A549 (cell line): ENCODE results near the gene LCN1. TPM values are rescaled to one million over a fixed set of nuclear protein-coding genes. Genes with fewer than 3 reads are reported as not detected.
A peak's percentile ranks its signal among the peaks of the same experiment; 100 is the strongest.

Experiments
- ATAC-seq, 2 experiments: fragments of 200-7000 bp in 1 of 2; fragments of >200 bp in 1 of 2; cut with Nextera tagmentation in 1 of 2; cut with Tn5 transposase in 1 of 2; 3 replicates each; pipeline versions ENCODE4 v1.8.0 to v1.9.1; 2018 to 2020; ENCODE audit warnings: mild to moderate bottlenecking in 1 of 2, moderate library complexity in 1 of 2
- CTCF ChIA-PET: fragments of 300-600 bp; sonication (Branson Sonifier 250); formaldehyde crosslinking; extraction: SDS; loops from one replicate; lab custom pipeline; 2021; ENCODE audit warnings: antibody characterized with exemption, inconsistent platforms; lab: Yijun Ruan, JAX
- POLR2A ChIA-PET: fragments of 350-600 bp; formaldehyde crosslinking; extraction: SDS; loops from one replicate; lab custom pipeline; 2021; ENCODE audit warnings: antibody characterized with exemption, inconsistent platforms; lab: Yijun Ruan, JAX
- DNase-seq, 2 experiments: peaks; one replicate each; pipeline versions ENCODE4 v3.0.0 to v3.0.0-alpha.2; 2011 to 2016; ENCODE audit warnings: low read depth in 1 of 2, low spot score in 1 of 2
- FAIRE-seq: peaks from 2 replicates; lab custom pipeline; 2011; peaks lifted over from hg19 to GRCh38; lab: Jason Lieb, UNC
- H3K27ac ChIP-seq, 2 experiments: fragments of >200 bp; sonication (Bioruptor Twin); formaldehyde crosslinking; 3 replicates each; pipeline ENCODE4 v1.5.1; 2016 to 2017
- H3K4me1 ChIP-seq: fragments of >200 bp; sonication (Bioruptor Twin); formaldehyde crosslinking; 3 replicates; pipeline ENCODE4 v1.6.1; 2016
- H3K4me2 ChIP-seq: fragments of >200 bp; sonication (Bioruptor Twin); formaldehyde crosslinking; 3 replicates; pipeline ENCODE4 v1.6.1; 2016
- H3K4me3 ChIP-seq: fragments of >200 bp; sonication (Bioruptor Twin); formaldehyde crosslinking; 3 replicates; pipeline ENCODE4 v1.5.1; 2016
- H3K9me3 ChIP-seq: fragments of >200 bp; sonication (Bioruptor Twin); formaldehyde crosslinking; 3 replicates; pipeline ENCODE4 v1.6.1; 2016
- ATOH8 ChIP-seq: fragments of 250-450 bp; sonication (Bioruptor Pico); IDR thresholded peaks from 2 replicates; pipeline ENCODE4 v1.5.0; 2020; ENCODE audit warnings: low read depth, mild to moderate bottlenecking, moderate library complexity
- BCL3 ChIP-seq: fragments of >200 bp; sonication (Bioruptor Twin); formaldehyde crosslinking; IDR thresholded peaks from 3 replicates; pipeline ENCODE4 v1.6.1; 2016
- CEBPB ChIP-seq, 2 experiments: fragments of >200 bp in 1 of 2; sonication (Bioruptor Twin) in 1 of 2; formaldehyde crosslinking in 1 of 2; IDR thresholded peaks; 2 replicates each; pipeline ENCODE4 v1.6.1; 2012 to 2016
- CHD2 ChIP-seq: fragments of 150-350 bp; IDR thresholded peaks from 2 replicates; pipeline ENCODE4 v1.6.1; 2014; ENCODE audit warnings: low read length; ENCODE audit not compliant: partially characterized antibody
- CHD4 ChIP-seq: fragments of 200-600 bp; sonication (generic); IDR thresholded peaks from 2 replicates; pipeline ENCODE4 v1.6.1; 2016; ENCODE audit warnings: antibody characterized with exemption, mild to moderate bottlenecking, borderline replicate concordance
- E2F6 ChIP-seq: IDR thresholded peaks from 2 replicates; pipeline ENCODE4 v1.6.1; 2012; ENCODE audit warnings: low read depth, borderline replicate concordance
- HDAC2 ChIP-seq: fragments of 200-600 bp; sonication (generic); IDR thresholded peaks from 2 replicates; pipeline ENCODE4 v1.6.1; 2016
- HEYL ChIP-seq: fragments of 250-450 bp; sonication (Bioruptor Pico); IDR thresholded peaks from 2 replicates; pipeline ENCODE4 v1.8.0; 2021; ENCODE audit warnings: mild to moderate bottlenecking, moderate library complexity
- HOXA7 ChIP-seq: fragments of 250-450 bp; sonication (Bioruptor Pico); IDR thresholded peaks from 2 replicates; pipeline ENCODE4 v1.5.0; 2020; ENCODE audit warnings: mild to moderate bottlenecking, moderate library complexity
- HOXB5 ChIP-seq: fragments of 250-450 bp; sonication (Bioruptor Pico); IDR thresholded peaks from 2 replicates; pipeline ENCODE4 v1.5.0; 2020; ENCODE audit warnings: mild to moderate bottlenecking, moderate library complexity
- JUNB ChIP-seq: fragments of >200 bp; sonication (Bioruptor Twin); formaldehyde crosslinking; IDR thresholded peaks from 2 replicates; pipeline ENCODE4 v1.6.1; 2016
- KDM1A ChIP-seq: fragments of 200-600 bp; sonication (generic); IDR thresholded peaks from 2 replicates; pipeline ENCODE4 v1.6.1; 2016; ENCODE audit warnings: low read depth, mild to moderate bottlenecking
- KDM5A ChIP-seq: fragments of 200-600 bp; sonication (generic); IDR thresholded peaks from 2 replicates; pipeline ENCODE4 v1.6.1; 2016; ENCODE audit warnings: antibody characterized with exemption, mild to moderate bottlenecking
- MAX ChIP-seq: IDR thresholded peaks from 2 replicates; pipeline ENCODE4 v1.6.1; 2012
- NR3C1 ChIP-seq: fragments of >200 bp; sonication (Bioruptor Twin); formaldehyde crosslinking; IDR thresholded peaks from 3 replicates; pipeline ENCODE4 v1.6.1; 2017
- PBX3 ChIP-seq: IDR thresholded peaks from 2 replicates; pipeline ENCODE4 v1.6.1; 2012
- POLR2AphosphoS2 ChIP-seq: conservative IDR thresholded peaks from 2 replicates; pipeline ENCODE4 v1.6.1; 2012; ENCODE audit warnings: low read length, improper control_type of control experiment, inconsistent platforms
- RARB ChIP-seq: fragments of 250-450 bp; sonication (Bioruptor Pico); IDR thresholded peaks from 2 replicates; pipeline ENCODE4 v1.8.0; 2021; ENCODE audit warnings: mild to moderate bottlenecking, moderate library complexity
- RFX5 ChIP-seq: fragments of 450-650 bp; IDR thresholded peaks from 2 replicates; pipeline ENCODE4 v1.7.1; 2014; ENCODE audit warnings: antibody characterized with exemption, mild to moderate bottlenecking, moderate library complexity
- ZC3H11A ChIP-seq: fragments of 450-650 bp; IDR thresholded peaks from 2 replicates; pipeline ENCODE4 v1.6.1; 2014; ENCODE audit warnings: antibody characterized with exemption, mild to moderate bottlenecking
- WGBS: methylation state at CpG from one replicate; pipeline ENCODE4 v1.1.6; 2017; ENCODE audit errors: missing lambda C conversion rate; 5-methylcytosine and 5-hydroxymethylcytosine counted together
- polyA plus RNA-seq, 4 experiments: library from polyadenylated mRNA; depleted of rRNA in 3 of 4; stranded (reverse); fragments of >200 nt; fragmentation: RNase III in 1 of 4; extraction: RNeasy Plus Mini Kit Qiagen cat#74134 plus additional on column Dnase treatment in 1 of 4; gene quantifications; 2 replicates in 3 of 4; 3 replicates in 1 of 4; pipeline ENCODE4 v1.2.3, GENCODE V29; 2011 to 2017

LCN1 gene
- polyA plus RNA-seq, 2 of the 4 experiments (the other 2 are of a cell fraction): not detected

- FAIRE-seq (no peak), ATAC-seq (no peak), DNase-seq (no peak)
- no peaks in the 10 kb centered on the region for H3K9me3 ChIP-seq
- no peak for TF ChIP-seq KDM5A
- TF ChIP-seq E2F6: no peak
- TF ChIP-seq ZC3H11A: no peak
- TF ChIP-seq BCL3: no peak
- TF ChIP-seq CHD2: no peak
- TF ChIP-seq HDAC2: no peak
- TF ChIP-seq POLR2AphosphoS2: no peak
- TF ChIP-seq RARB (CRISPR knock-in tag): no peak
- TF ChIP-seq JUNB: no peak
- POLR2A ChIA-PET: no interaction called here
- WGBS: 77% methylated on average over 10 of the region's 17 CpGs
- H3K4me1 ChIP-seq: peaks cover 10% of the 10 kb centered on the region; the same call in 1 of the 3 replicates
- CTCF ChIA-PET: interaction anchor here (1.2 kb wide), 1 partner anchor 18 kb away, joined by 5 read pairs; no protein-coding TSS in a partner anchor
- H3K4me2 ChIP-seq: no peak overlapping the region
- no peak overlapping the region for H3K27ac ChIP-seq
- no peak overlapping the region for H3K4me3 ChIP-seq
These were observed 1.7 kb downstream of the LCN1 start for GRCh38 chr9:135522931-135523330.

GRCh38 chr9:135523521-135524129 is 2.4 kb downstream of the LCN1 start:
- no peak for FAIRE-seq
- Histone ChIP-seq H3K27ac (no peak overlapping the region), H3K4me3 (no peak overlapping the region), H3K4me2 (no peak overlapping the region), H3K4me1 (peaks cover 10% of the 10 kb centered on the region; the same call in 1 of the 3 replicates)
- ATAC-seq: peak in 1 of 2 experiments; percentile 25; a peak in 1 of 6 replicates
- DNase-seq: no peak
- CTCF ChIA-PET: interaction anchor here (1.2 kb wide), 1 partner anchor 19 kb away, joined by 5 read pairs; no protein-coding TSS in a partner anchor
- WGBS: 72% methylated on average over 10 of the region's 21 CpGs
- POLR2A ChIA-PET: no interaction called here
- TF ChIP-seq CHD4 (no peak), ATOH8 (CRISPR knock-in tag) (no peak), KDM1A (no peak), MAX (no peak), CHD2 (no peak), HOXB5 (no peak), NR3C1 (no peak), RFX5 (no peak), CEBPB (IDR thresholded peaks at IDR 0.05) (no peak), HEYL (CRISPR knock-in tag) (no peak), HOXA7 (no peak), PBX3 (no peak)
- TF ChIP-seq, all 56 proteins: peak for 0
- no peaks in the 10 kb centered on the region for H3K9me3 ChIP-seq
